Gastroesophageal sphincter (tissue), 4 donors: ENCODE results near the gene RBP5. TPM values are rescaled to one million over a fixed set of nuclear protein-coding genes. Genes with fewer than 3 reads are reported as not detected.

Source experiments
- ATAC-seq: fragments of 150-250 bp; one replicate; pipeline ENCODE4 v1.9.1; 2016; ENCODE audit warnings: mild to moderate bottlenecking, moderate library complexity
- H3K27ac ChIP-seq, 4 donors: fragments of 200-600 bp; sonication (generic) in 3 of 4; 1 replicate in 3 of 4; 2 replicates in 1 of 4; pipeline ENCODE4 v1.5.1; 2016 to 2019
- H3K27me3 ChIP-seq: fragments of 200-600 bp; sonication (generic); one replicate; pipeline ENCODE4 v1.5.1; 2019
- H3K36me3 ChIP-seq, 2 donors: fragments of 200-600 bp; sonication (generic); one replicate each; pipeline ENCODE4 v1.5.1; 2019; ENCODE audit warnings: control low read depth in 1 of 2
- H3K4me1 ChIP-seq, 3 donors: fragments of 200-600 bp; sonication (generic); 1 replicate in 2 of 3; 2 replicates in 1 of 3; pipeline ENCODE4 v1.5.1; 2016 to 2019; ENCODE audit warnings: control low read depth in 2 of 3
- H3K4me3 ChIP-seq, 2 donors: fragments of 200-600 bp; sonication (generic); one replicate each; pipeline ENCODE4 v1.5.1; 2019; ENCODE audit warnings: mild to moderate bottlenecking in 1 of 2, moderate library complexity in 1 of 2
- H3K9me3 ChIP-seq, 3 donors: fragments of 200-600 bp; sonication (generic); one replicate each; pipeline ENCODE4 v1.5.1; 2017 to 2019; ENCODE audit warnings: control low read depth in 2 of 3
- CTCF ChIP-seq, 4 experiments: fragments of 200-600 bp in 2 of 4; fragments of 450-650 bp in 2 of 4; sonication (generic) in 1 of 4; IDR thresholded peaks; one replicate each; pipeline ENCODE4 v1.5.1; 2017 to 2019; ENCODE audit warnings: antibody characterized with exemption in 4 of 4, mild to moderate bottlenecking in 2 of 4, moderate library complexity in 2 of 4
- EP300 ChIP-seq: sonication (generic); formaldehyde crosslinking; IDR thresholded peaks from one replicate; pipeline ENCODE4 v1.6.1; 2017; ENCODE audit warnings: antibody characterized with exemption, mild to moderate bottlenecking
- POLR2A ChIP-seq, 2 donors: fragments of 450-650 bp; IDR thresholded peaks; one replicate each; pipeline ENCODE4 v1.6.1; 2017; ENCODE audit warnings: antibody characterized with exemption in 2 of 2, mild to moderate bottlenecking in 2 of 2, moderate library complexity in 1 of 2
- POLR2AphosphoS5 ChIP-seq: sonication (generic); formaldehyde crosslinking; IDR thresholded peaks from one replicate; pipeline ENCODE4 v1.6.1; 2017; ENCODE audit warnings: antibody characterized with exemption
- WGBS, 2 donors: methylation state at CpG; one replicate each; pipeline ENCODE4 v1.1.5; 2018; ENCODE audit warnings: low coverage in 1 of 2; 5-methylcytosine and 5-hydroxymethylcytosine counted together
- total RNA-seq, 4 donors: library from RNA; depleted of rRNA; stranded (reverse); fragments of >200 nt; gene quantifications; one replicate each; pipeline ENCODE4 v1.1.0, GENCODE V29; 2016

RBP5 gene
- total RNA-seq, 4 donors from 2014 or later: 0.58 to 1.1 TPM; not detected in 2

GRCh38 chr12:7118881-7119280 lies 9.8 kb downstream of the RBP5 start:
- Histone ChIP-seq H3K27me3 (no peaks in the 10 kb centered on the region), H3K4me3 (no peak overlapping the region), H3K4me1 (peaks cover 0 to 4% (median 2%) of the 10 kb centered on the region in 3 donors), H3K36me3 (peaks cover 0 to 39% of the 10 kb centered on the region in 2 donors), H3K9me3 (no peaks in the 10 kb centered on the region), H3K27ac (no peak overlapping the region)
- WGBS, 2 donors: 23 to 58% methylated on average over 1 of the region's 3 CpGs
- TF ChIP-seq POLR2AphosphoS5 (no peak), POLR2A (IDR thresholded peaks at IDR 0.05) (no peak), CTCF (IDR thresholded peaks at IDR 0.05) (no peak), EP300 (no peak)
- ATAC-seq: no peak

GRCh38 chr12:7117670-7118069 lies 11.0 kb downstream of the RBP5 start:
- 87 to 95% methylated on average over 3 of the region's 3 CpGs for WGBS, 2 donors
- no peak overlapping the region for H3K4me3 ChIP-seq
- no peaks in the 10 kb centered on the region for H3K27me3 ChIP-seq
- H3K9me3 ChIP-seq: no peaks in the 10 kb centered on the region
- TF ChIP-seq POLR2AphosphoS5 (no peak), CTCF (IDR thresholded peaks at IDR 0.05) (no peak), EP300 (no peak), POLR2A (IDR thresholded peaks at IDR 0.05) (no peak)
- no peak for ATAC-seq
- H3K36me3 ChIP-seq: peaks cover 0 to 39% of the 10 kb centered on the region in 2 donors
- H3K4me1 ChIP-seq: peaks cover 0 to 15% (median 7%) of the 10 kb centered on the region in 3 donors
- H3K27ac ChIP-seq: no peak overlapping the region

DNA sequence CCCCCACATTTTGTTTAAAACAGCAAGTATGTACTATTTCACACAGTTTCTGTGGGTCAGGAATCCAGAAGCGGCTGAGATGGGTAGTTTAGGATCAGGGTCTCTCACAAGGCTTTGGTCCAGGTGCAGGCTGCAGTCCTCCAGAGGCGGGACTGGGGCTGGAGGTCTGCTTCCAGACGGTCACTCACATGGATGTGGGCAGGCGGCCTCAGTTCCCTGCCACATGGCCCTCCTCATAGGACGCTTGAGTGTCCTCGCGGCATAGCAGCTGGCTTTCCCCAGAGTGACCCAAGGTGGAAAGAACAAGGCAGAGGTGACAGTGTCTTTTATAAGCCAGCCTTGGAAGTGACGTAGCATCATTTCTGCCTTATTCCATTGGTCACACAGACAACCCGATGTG lies 11.8 kb downstream of the RBP5 start:
- no peak overlapping the region for H3K4me3 ChIP-seq
- H3K27me3 ChIP-seq: no peaks in the 10 kb centered on the region
- no peak for TF ChIP-seq POLR2A (IDR thresholded peaks at IDR 0.05)
- TF ChIP-seq POLR2AphosphoS5: no peak
- no peak for TF ChIP-seq CTCF (IDR thresholded peaks at IDR 0.05)
- WGBS, 2 donors: 94% methylated on average over 2 of the region's 9 CpGs; no CpG with 5 or more reads in 1 of the 2 donors
- H3K36me3 ChIP-seq: peaks cover 0 to 39% of the 10 kb centered on the region in 2 donors
- no peaks in the 10 kb centered on the region for H3K9me3 ChIP-seq
- peaks cover 0 to 18% (median 7%) of the 10 kb centered on the region in 3 donors for H3K4me1 ChIP-seq
- no peak for ATAC-seq
- H3K27ac ChIP-seq: no peak overlapping the region

GRCh38 chr12:7116196-7116595 lies 12.5 kb downstream of the RBP5 start:
- 76% methylated on average over 3 of the region's 3 CpGs; no CpG with 5 or more reads in 1 of the 2 donors for WGBS, 2 donors
- H3K4me1 ChIP-seq: peaks cover 0 to 24% (median 7%) of the 10 kb centered on the region in 3 donors
- no peaks in the 10 kb centered on the region for H3K27me3 ChIP-seq
- no peak for ATAC-seq
- H3K27ac ChIP-seq: no peak overlapping the region
- no peak overlapping the region for H3K4me3 ChIP-seq
- peaks cover 0 to 39% of the 10 kb centered on the region in 2 donors for H3K36me3 ChIP-seq
- no peak for TF ChIP-seq EP300
- no peak for TF ChIP-seq CTCF (IDR thresholded peaks at IDR 0.05)
- TF ChIP-seq POLR2A (IDR thresholded peaks at IDR 0.05): no peak
- H3K9me3 ChIP-seq: no peaks in the 10 kb centered on the region

- ATAC-seq: no peak
- H3K27ac ChIP-seq: no peak overlapping the region
- H3K27me3 ChIP-seq: no peaks in the 10 kb centered on the region
- H3K9me3 ChIP-seq: no peaks in the 10 kb centered on the region
- peaks cover 0 to 28% (median 7%) of the 10 kb centered on the region in 3 donors for H3K4me1 ChIP-seq
- no peak for TF ChIP-seq EP300
- no peak for TF ChIP-seq POLR2A (IDR thresholded peaks at IDR 0.05)
- TF ChIP-seq CTCF (IDR thresholded peaks at IDR 0.05): no peak
- TF ChIP-seq POLR2AphosphoS5: no peak
- WGBS, 2 donors: 82 to 86% methylated on average over 5 of the region's 6 CpGs
- H3K4me3 ChIP-seq: no peak overlapping the region
- peaks cover 0 to 39% of the 10 kb centered on the region in 2 donors for H3K36me3 ChIP-seq
Measured at GRCh38 chr12:7114851-7115250, 13.8 kb downstream of the RBP5 start.
